GM12875 (cell line): ENCODE data around the gene JARID2.

Experiments
- H3K4me3 ChIP-seq: one replicate; pipeline ENCODE4 v1.5.1; 2011; ENCODE audit warnings: low read depth, low read length, control low read depth
- CTCF ChIP-seq: IDR thresholded peaks from 2 replicates; pipeline ENCODE4 v1.5.1; 2011; ENCODE audit warnings: low read depth, mild to moderate bottlenecking, control low read depth, inconsistent platforms, low read length, moderate library complexity, borderline replicate concordance; ENCODE audit not compliant: insufficient read depth

The JARID2 gene

GRCh38 chr6:15253203-15254022 lies 7.5 kb downstream of the JARID2 start:
- no peak for TF ChIP-seq CTCF
- H3K4me3 ChIP-seq, result no peak overlapping the region

- peak; percentile 37; the same call in 1 of the 2 replicates for TF ChIP-seq CTCF
- H3K4me3 ChIP-seq, result no peak overlapping the region
Measured at GRCh38 chr6:15254070-15254975, 8.5 kb downstream of the JARID2 start.

GRCh38 chr6:15255481-15255880 lies 9.6 kb downstream of the JARID2 start:
- TF ChIP-seq CTCF, result no peak
- no peak overlapping the region for H3K4me3 ChIP-seq

- H3K4me3 ChIP-seq, result no peak overlapping the region
- no peak for TF ChIP-seq CTCF
Measured at GRCh38 chr6:15255909-15256395, 10.1 kb downstream of the JARID2 start.

- H3K4me3 ChIP-seq, result no peak overlapping the region
- no peak for TF ChIP-seq CTCF
Measured at GRCh38 chr6:15256538-15257271, 10.8 kb downstream of the JARID2 start.

- TF ChIP-seq CTCF, result no peak
- H3K4me3 ChIP-seq, result no peak overlapping the region
Measured at GRCh38 chr6:15257357-15258132, 11.7 kb downstream of the JARID2 start.
